AG04450 (cell line): Measurements from ENCODE around the gene PRKAG2. TPM values are rescaled to one million over a fixed set of nuclear protein-coding genes. Genes with fewer than 3 reads are reported as not detected.

Experiments
- CTCF ChIA-PET: fragments of 300-600, 350-600 bp; formaldehyde crosslinking; extraction: SDS; loops from one replicate; lab custom pipeline; 2022; ENCODE audit warnings: antibody characterized with exemption, inconsistent platforms; lab: Charles Lee
- POLR2A ChIA-PET: fragments of 350-600 bp; formaldehyde crosslinking; extraction: SDS; loops from one replicate; lab custom pipeline; 2021; ENCODE audit warnings: antibody characterized with exemption, inconsistent platforms; lab: Yijun Ruan, JAX
- DNase-seq: peaks from one replicate; pipeline ENCODE4 v3.0.0-alpha.2; 2011; ENCODE audit warnings: low read depth, low spot score
- H3K27ac ChIP-seq: one replicate; pipeline ENCODE4 v1.5.1; 2012; ENCODE audit warnings: low read depth, low read length, control low read depth
- H3K27me3 ChIP-seq: one replicate; pipeline ENCODE4 v1.6.0; 2012; ENCODE audit warnings: low read length; ENCODE audit not compliant: control insufficient read depth, insufficient read depth
- H3K4me3 ChIP-seq: 2 replicates; pipeline ENCODE4 v1.5.1; 2011; ENCODE audit warnings: mild to moderate bottlenecking, low read depth, low read length, control low read depth
- H3K9me3 ChIP-seq: 2 replicates; pipeline ENCODE4 v1.5.1; 2012; ENCODE audit warnings: low read length; ENCODE audit not compliant: control insufficient read depth, insufficient read depth
- polyA plus RNA-seq: library from polyadenylated mRNA; depleted of rRNA; stranded (reverse); fragments of >200 nt; gene quantifications from 2 replicates; pipeline ENCODE4 v1.2.3, GENCODE V29; 2011
- TF ChIP-seq, protein P1 (sequence below): IDR thresholded peaks from 2 replicates; pipeline ENCODE4 v1.5.1; 2011; ENCODE audit warnings: low read depth, low read length, control low read depth, inconsistent platforms

PRKAG2 gene
- polyA plus RNA-seq, 1 experiment = 45.0 TPM

DNA sequence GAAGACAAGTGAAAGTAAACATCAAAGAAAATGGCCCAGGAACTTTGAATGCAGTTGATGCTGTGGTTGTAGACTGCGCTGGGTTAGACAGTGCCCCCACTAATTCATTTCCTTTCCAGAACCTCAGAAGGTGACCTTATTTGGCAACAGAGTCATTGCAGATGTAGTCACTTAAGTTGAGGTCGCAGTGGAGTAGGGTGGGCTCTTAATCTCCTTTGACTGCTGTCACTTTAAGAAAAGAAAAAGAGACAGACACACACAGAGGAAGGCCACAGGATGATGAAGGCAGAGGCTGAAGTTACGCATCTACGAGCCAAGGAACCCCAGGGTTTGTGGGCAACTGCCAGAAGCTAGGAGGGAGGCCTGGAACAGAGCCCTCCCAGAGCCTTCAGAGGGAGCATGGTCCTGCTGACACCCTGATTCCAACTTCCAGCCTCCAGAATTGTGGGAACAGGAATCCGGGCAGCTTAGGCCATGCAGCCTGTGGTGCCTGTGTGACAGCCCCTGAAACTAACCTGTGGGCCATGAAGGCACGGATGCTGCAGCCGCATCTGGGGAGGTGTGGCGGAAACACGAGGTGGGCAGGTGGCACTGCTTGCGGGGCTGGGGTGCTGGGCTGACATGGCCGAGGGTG lies 107.6 kb downstream of the PRKAG2 start:
- ChIA-PET POLR2A (no interaction called here), CTCF (no interaction called here)
- Histone ChIP-seq H3K27me3 (peaks cover 61% of the 10 kb centered on the region), H3K27ac (no peak overlapping the region), H3K9me3 (no peaks in the 10 kb centered on the region; the same call in 1 of the 2 replicates), H3K4me3 (no peak overlapping the region)
- DNase-seq = no peak
- TF ChIP-seq, protein P1, sequence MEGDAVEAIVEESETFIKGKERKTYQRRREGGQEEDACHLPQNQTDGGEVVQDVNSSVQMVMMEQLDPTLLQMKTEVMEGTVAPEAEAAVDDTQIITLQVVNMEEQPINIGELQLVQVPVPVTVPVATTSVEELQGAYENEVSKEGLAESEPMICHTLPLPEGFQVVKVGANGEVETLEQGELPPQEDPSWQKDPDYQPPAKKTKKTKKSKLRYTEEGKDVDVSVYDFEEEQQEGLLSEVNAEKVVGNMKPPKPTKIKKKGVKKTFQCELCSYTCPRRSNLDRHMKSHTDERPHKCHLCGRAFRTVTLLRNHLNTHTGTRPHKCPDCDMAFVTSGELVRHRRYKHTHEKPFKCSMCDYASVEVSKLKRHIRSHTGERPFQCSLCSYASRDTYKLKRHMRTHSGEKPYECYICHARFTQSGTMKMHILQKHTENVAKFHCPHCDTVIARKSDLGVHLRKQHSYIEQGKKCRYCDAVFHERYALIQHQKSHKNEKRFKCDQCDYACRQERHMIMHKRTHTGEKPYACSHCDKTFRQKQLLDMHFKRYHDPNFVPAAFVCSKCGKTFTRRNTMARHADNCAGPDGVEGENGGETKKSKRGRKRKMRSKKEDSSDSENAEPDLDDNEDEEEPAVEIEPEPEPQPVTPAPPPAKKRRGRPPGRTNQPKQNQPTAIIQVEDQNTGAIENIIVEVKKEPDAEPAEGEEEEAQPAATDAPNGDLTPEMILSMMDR = no peak

DNA sequence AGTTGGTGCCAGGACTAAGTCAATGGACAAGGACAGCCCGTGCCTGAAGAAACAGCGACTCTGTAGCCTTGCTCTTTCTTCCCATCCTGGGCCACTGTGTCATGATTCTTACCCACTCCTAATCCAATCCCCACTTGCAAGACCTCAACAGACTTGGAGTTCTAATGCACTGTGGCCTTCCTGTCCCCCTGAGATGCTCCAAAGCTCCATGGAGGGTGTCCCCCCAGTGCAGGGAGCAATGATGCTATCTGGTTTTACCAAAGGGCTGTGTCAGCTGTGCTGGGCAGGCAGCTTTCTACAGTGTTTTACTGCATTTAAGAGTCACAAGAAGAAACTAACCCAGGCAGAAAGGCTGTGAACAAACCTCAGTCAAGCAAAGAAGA lies 108.1 kb downstream of the PRKAG2 start:
- no peak overlapping the region for H3K27ac ChIP-seq
- POLR2A ChIA-PET = no interaction called here
- TF ChIP-seq, protein P1 = no peak
- DNase-seq = no peak
- H3K9me3 ChIP-seq = no peaks in the 10 kb centered on the region; the same call in 1 of the 2 replicates
- CTCF ChIA-PET = interaction anchor here (1.3 to 1.7 kb wide), 2 partner anchors 9 to 13 kb away, joined by 8 to 9 read pairs; no protein-coding TSS in a partner anchor
- peaks cover 61% of the 10 kb centered on the region for H3K27me3 ChIP-seq
- H3K4me3 ChIP-seq = no peak overlapping the region

DNA sequence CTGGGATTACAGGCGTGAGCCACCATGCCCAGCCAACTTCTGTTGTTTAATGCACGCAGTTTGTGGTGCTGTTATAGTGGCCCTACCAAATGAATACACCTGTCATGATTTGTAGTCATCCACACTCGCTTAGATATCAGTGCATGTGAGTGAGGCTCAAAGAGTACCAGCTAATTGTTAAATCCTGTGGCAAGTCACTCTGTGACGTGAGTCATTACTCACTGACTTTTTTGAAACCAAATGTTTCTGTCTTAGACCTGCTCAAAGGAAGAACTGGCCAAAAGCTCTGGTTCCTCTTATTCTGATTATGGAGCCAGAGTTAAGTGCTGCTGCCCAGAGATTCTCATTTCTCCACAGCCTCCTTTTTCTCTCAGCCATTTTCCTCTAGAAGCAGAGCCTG lies 109.4 kb downstream of the PRKAG2 start:
- Histone ChIP-seq H3K27me3 (peaks cover 65% of the 10 kb centered on the region), H3K27ac (no peak overlapping the region), H3K4me3 (no peak overlapping the region), H3K9me3 (no peaks in the 10 kb centered on the region; the same call in 1 of the 2 replicates)
- CTCF ChIA-PET = interaction anchor here (1.3 to 1.7 kb wide), 2 partner anchors 8 to 14 kb away, joined by 8 to 9 read pairs; no protein-coding TSS in a partner anchor
- POLR2A ChIA-PET = no interaction called here
- TF ChIP-seq, protein P1 = no peak
- no peak for DNase-seq

DNA sequence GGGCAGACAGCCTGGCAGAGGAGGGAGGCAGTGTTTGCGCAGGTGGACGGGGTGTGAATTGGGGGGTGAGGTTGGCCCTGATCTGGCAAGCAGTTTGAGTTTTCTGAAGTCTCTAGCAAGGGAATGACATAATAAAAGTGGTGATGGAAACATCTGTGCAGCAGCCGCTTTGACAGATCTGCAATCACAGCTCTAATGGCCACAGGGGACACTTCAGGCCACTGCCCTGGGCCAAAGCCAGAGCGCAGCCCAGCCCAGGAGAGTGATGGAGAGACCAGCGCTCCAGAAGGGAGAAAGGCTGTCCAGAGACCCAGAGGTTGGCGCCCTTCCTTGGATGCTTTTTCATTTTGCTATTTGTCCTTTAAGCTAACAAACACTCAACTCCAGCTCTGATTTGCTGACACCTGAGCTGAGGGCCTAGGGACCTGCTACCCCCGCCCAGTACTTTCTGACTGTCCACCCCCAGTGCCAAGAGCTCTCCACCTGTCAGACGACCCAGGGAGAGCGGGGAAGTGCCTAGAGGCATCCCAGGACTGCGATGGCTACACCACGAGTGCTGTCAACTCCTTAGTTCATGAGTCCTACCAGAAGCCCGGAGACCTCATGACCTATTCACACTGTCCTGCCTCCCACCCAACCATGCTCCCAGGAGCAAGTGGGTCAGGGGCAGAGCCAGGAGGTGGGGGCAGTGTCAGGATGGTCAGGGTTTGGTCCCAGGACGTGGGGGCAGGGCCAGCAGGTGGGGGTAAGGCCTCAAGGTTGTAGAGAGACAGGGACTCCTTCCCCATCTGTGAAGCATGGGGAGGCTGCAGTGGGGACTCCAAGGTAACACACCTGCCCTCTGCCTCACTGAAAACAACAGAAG lies 112.6 kb downstream of the PRKAG2 start:
- Histone ChIP-seq H3K27me3 (peaks cover 51% of the 10 kb centered on the region), H3K27ac (no peak overlapping the region), H3K4me3 (no peak overlapping the region), H3K9me3 (no peaks in the 10 kb centered on the region)
- POLR2A ChIA-PET = no interaction called here
- CTCF ChIA-PET = interaction anchor here (0.7 to 1.4 kb wide), 2 partner anchors 18 to 449 kb away, joined by 4 to 7 read pairs; no protein-coding TSS in a partner anchor
- DNase-seq = no peak
- TF ChIP-seq, protein P1 = no peak
